Fibroblast of lung (primary cell): ENCODE data around the gene LMO2. TPM values are rescaled to one million over a fixed set of nuclear protein-coding genes. Genes with fewer than 3 reads are reported as not detected.

Source experiments
- DNase-seq, 2 donors: peaks; one replicate each; pipeline versions ENCODE4 v3.0.0 to v3.0.0-alpha.2; 2010; ENCODE audit warnings: low read depth in 2 of 2
- H2AFZ ChIP-seq: 2 replicates; pipeline ENCODE4 v1.5.1; 2012; ENCODE audit warnings: low read length, control low read depth, inconsistent platforms
- H3K27ac ChIP-seq: 2 replicates; pipeline ENCODE4 v1.5.1; 2011; ENCODE audit warnings: low read length, control low read depth; ENCODE audit not compliant: insufficient read depth
- H3K27me3 ChIP-seq: 2 replicates; pipeline ENCODE4 v1.5.1; 2011; ENCODE audit warnings: mild to moderate bottlenecking, low read length; ENCODE audit not compliant: control insufficient read depth, insufficient read depth
- H3K36me3 ChIP-seq: 2 replicates; pipeline ENCODE4 v1.5.1; 2011; ENCODE audit warnings: low read length; ENCODE audit not compliant: control insufficient read depth, insufficient read depth
- H3K4me1 ChIP-seq: 2 replicates; pipeline ENCODE4 v1.5.1; 2011; ENCODE audit warnings: low read length; ENCODE audit not compliant: control insufficient read depth, insufficient read depth; ENCODE audit errors: extremely low read depth
- H3K4me2 ChIP-seq: 2 replicates; pipeline ENCODE4 v1.5.1; 2011; ENCODE audit warnings: low read length, control low read depth; ENCODE audit not compliant: insufficient read depth; ENCODE audit errors: extremely low read depth
- H3K4me3 ChIP-seq, 4 experiments: fragments of 200-600 bp in 1 of 4; sonication (generic) in 1 of 4; replicated peaks in 1 of 4; 2 replicates each; pipeline ENCODE4 v1.5.1; 2011 to 2016; ENCODE audit warnings: low read length in 4 of 4, low read depth in 3 of 4, mild to moderate bottlenecking in 3 of 4, control low read depth in 2 of 4, inconsistent platforms in 1 of 4, mixed read lengths in 1 of 4; ENCODE audit not compliant: insufficient read depth in 1 of 4; ENCODE audit errors: control extremely low read depth in 1 of 4
- H3K79me2 ChIP-seq: 2 replicates; pipeline ENCODE4 v1.5.1; 2012; ENCODE audit warnings: mild to moderate bottlenecking, low read length, inconsistent platforms; ENCODE audit not compliant: control insufficient read depth, insufficient read depth
- H3K9ac ChIP-seq: 2 replicates; pipeline ENCODE4 v1.5.1; 2011; ENCODE audit warnings: mild to moderate bottlenecking, low read length, control low read depth; ENCODE audit not compliant: insufficient read depth
- H3K9me3 ChIP-seq: 2 replicates; pipeline ENCODE4 v1.5.1; 2012; ENCODE audit warnings: low read depth, low read length; ENCODE audit not compliant: control insufficient read depth, insufficient read depth
- H4K20me1 ChIP-seq: 2 replicates; pipeline ENCODE4 v1.5.1; 2011; ENCODE audit warnings: low read length; ENCODE audit not compliant: control insufficient read depth, insufficient read depth; ENCODE audit errors: extremely low read depth
- EZH2 ChIP-seq: IDR thresholded peaks from 2 replicates; pipeline ENCODE4 v1.5.1; 2012; ENCODE audit warnings: low read length, control low read depth, mild to moderate bottlenecking; ENCODE audit errors: missing control alignments
- polyA plus RNA-seq, 2 donors: library from polyadenylated mRNA; depleted of rRNA in 1 of 2; stranded (reverse) in 1 of 2; unstranded in 1 of 2; fragments of >200 nt; gene quantifications; 2 replicates each; pipeline ENCODE4 v1.2.1, GENCODE V29; 2011 to 2012; ENCODE audit warnings: missing spikeins in 1 of 2
- total RNA-seq: library from RNA; depleted of rRNA; stranded (reverse); fragments of >200 nt; gene quantifications from 2 replicates; pipeline ENCODE4 v1.2.1, GENCODE V29; 2014
- TF ChIP-seq, protein P1 (sequence below), 2 donors: IDR thresholded peaks in 1 of 2; conservative IDR thresholded peaks in 1 of 2; 1 replicate in 1 of 2; 2 replicates in 1 of 2; pipeline ENCODE4 v1.5.1; 2011 to 2012; ENCODE audit warnings: low read length in 2 of 2, control low read depth in 1 of 2, inconsistent platforms in 1 of 2, low read depth in 1 of 2, mild to moderate bottlenecking in 1 of 2

Gene LMO2
- total and polyA plus RNA-seq, 2 donors (not counting 1 experiment from before 2014, with no cell fraction given), result 0.03 to 0.17 TPM

DNA sequence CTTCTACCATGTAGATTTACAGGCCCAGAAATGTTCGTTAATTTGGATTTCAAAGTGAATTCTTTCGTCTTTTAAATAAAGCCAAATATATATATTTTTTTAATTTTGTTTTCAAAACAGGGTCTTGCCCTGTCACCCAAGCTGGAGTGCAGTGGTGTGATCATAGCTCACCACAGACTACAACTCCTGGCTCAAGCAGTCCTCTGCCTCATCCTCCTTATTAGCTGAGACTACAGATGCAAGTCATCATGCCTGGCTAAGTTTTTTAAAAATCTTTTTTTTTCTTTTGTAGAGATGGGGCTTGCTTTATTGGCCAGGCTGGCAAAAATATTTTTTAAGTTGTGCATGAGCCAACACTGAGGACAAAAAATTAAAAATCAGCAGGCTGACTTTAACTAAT, 5.0 kb upstream of the LMO2 start:
- Histone ChIP-seq H3K9ac (no peak overlapping the region), H3K4me2 (no peak overlapping the region), H3K27me3 (peaks cover 10% of the 10 kb centered on the region), H3K79me2 (no peaks in the 10 kb centered on the region), H3K9me3 (no peaks in the 10 kb centered on the region), H3K4me3 (no peak overlapping the region), H3K4me1 (no peaks in the 10 kb centered on the region), H2AFZ (no peak overlapping the region), H3K27ac (no peak overlapping the region), H4K20me1 (no peaks in the 10 kb centered on the region), H3K36me3 (no peaks in the 10 kb centered on the region)
- DNase-seq, result no peak
- TF ChIP-seq EZH2, result no peak
- TF ChIP-seq, protein P1, sequence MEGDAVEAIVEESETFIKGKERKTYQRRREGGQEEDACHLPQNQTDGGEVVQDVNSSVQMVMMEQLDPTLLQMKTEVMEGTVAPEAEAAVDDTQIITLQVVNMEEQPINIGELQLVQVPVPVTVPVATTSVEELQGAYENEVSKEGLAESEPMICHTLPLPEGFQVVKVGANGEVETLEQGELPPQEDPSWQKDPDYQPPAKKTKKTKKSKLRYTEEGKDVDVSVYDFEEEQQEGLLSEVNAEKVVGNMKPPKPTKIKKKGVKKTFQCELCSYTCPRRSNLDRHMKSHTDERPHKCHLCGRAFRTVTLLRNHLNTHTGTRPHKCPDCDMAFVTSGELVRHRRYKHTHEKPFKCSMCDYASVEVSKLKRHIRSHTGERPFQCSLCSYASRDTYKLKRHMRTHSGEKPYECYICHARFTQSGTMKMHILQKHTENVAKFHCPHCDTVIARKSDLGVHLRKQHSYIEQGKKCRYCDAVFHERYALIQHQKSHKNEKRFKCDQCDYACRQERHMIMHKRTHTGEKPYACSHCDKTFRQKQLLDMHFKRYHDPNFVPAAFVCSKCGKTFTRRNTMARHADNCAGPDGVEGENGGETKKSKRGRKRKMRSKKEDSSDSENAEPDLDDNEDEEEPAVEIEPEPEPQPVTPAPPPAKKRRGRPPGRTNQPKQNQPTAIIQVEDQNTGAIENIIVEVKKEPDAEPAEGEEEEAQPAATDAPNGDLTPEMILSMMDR (conservative IDR thresholded peaks at IDR 0.05 in 1 of 2, IDR thresholded peaks at IDR 0.05 in 1 of 2; ENCODE audit: low read depth in 1 of 2, low read length in 2 of 2), result no peak

GRCh38 chr11:33895752-33896137, 3.9 kb upstream of the LMO2 start:
- Histone ChIP-seq H3K4me1 (no peaks in the 10 kb centered on the region), H3K36me3 (no peaks in the 10 kb centered on the region), H3K4me2 (no peak overlapping the region), H3K9ac (no peak overlapping the region), H2AFZ (no peak overlapping the region), H3K27ac (no peak overlapping the region), H3K9me3 (no peaks in the 10 kb centered on the region), H4K20me1 (no peaks in the 10 kb centered on the region), H3K79me2 (no peaks in the 10 kb centered on the region), H3K27me3 (peaks cover 6% of the 10 kb centered on the region), H3K4me3 (no peak overlapping the region)
- no peak for TF ChIP-seq EZH2
- TF ChIP-seq, protein P1 (conservative IDR thresholded peaks at IDR 0.05 in 1 of 2, IDR thresholded peaks at IDR 0.05 in 1 of 2; ENCODE audit: low read depth in 1 of 2, low read length in 2 of 2), result no peak
- DNase-seq, result no peak

GRCh38 chr11:33894398-33894746, 2.5 kb upstream of the LMO2 start:
- H3K9me3 ChIP-seq, result no peaks in the 10 kb centered on the region
- no peak overlapping the region for H3K4me3 ChIP-seq
- no peak for TF ChIP-seq EZH2
- TF ChIP-seq, protein P1 (conservative IDR thresholded peaks at IDR 0.05 in 1 of 2, IDR thresholded peaks at IDR 0.05 in 1 of 2; ENCODE audit: low read depth in 1 of 2, low read length in 2 of 2), result no peak
- H4K20me1 ChIP-seq, result no peaks in the 10 kb centered on the region
- DNase-seq, result no peak
- H3K4me1 ChIP-seq, result no peaks in the 10 kb centered on the region
- H2AFZ ChIP-seq, result no peak overlapping the region
- no peaks in the 10 kb centered on the region for H3K79me2 ChIP-seq
- peaks cover 2% of the 10 kb centered on the region for H3K27me3 ChIP-seq
- H3K36me3 ChIP-seq, result no peaks in the 10 kb centered on the region
- H3K9ac ChIP-seq, result no peak overlapping the region
- no peak overlapping the region for H3K4me2 ChIP-seq
- no peak overlapping the region for H3K27ac ChIP-seq
